ENCODE data around the gene CD164L2. TPM values are rescaled to one million over a fixed set of nuclear protein-coding genes. Genes with fewer than 3 reads are reported as not detected.
"Not testable (repeated sequence)": the region's sequence is repeated elsewhere in the genome, so short reads cannot be mapped to it uniquely, and the experiment has no call there.

CD164L2 gene
- total and polyA plus RNA-seq, 12 donors, result not detected

GRCh38 chr1:27409669-27410068, 26.5 kb upstream of the CD164L2 start:
- ATAC-seq (no peak), DNase-seq (no peak)
- Histone ChIP-seq H3K27me3 (no peaks in the 10 kb centered on the region), H3K4me3 (no peak overlapping the region), H3K36me3 (peaks cover 0 to 95% (median 59%) of the 10 kb centered on the region in 9 donors), H3K9me3 (no peaks in the 10 kb centered on the region), H3K4me1 (peaks cover 13 to 53% (median 41%) of the 10 kb centered on the region in 9 donors), H3K27ac (no peak overlapping the region)
- no peak for TF ChIP-seq CTCF (IDR thresholded peaks at IDR 0.05)
- 92 to 95% methylated on average over 11 of the region's 11 CpGs for WGBS, 2 donors
- intact Hi-C loops (cut with DNase I), result loop anchor here in 3 of 10 donors (10.0 kb wide), 2 partner anchors 195 to 255 kb away; partner anchors contain the start of gene AHDC1 (in 1 of the 3)

- WGBS, 2 donors, result 95 to 96% methylated on average over 9 of the region's 9 CpGs
- no peak for TF ChIP-seq CTCF (IDR thresholded peaks at IDR 0.05)
- no peak for ATAC-seq
- no peak for DNase-seq
- H3K27me3 ChIP-seq, result no peaks in the 10 kb centered on the region
- H3K27ac ChIP-seq, result peak overlapping the region in 3 of 10 donors; percentile 5 to 91 (median 90)
- intact Hi-C loops (cut with DNase I), result loop anchor here in 2 of 10 donors (10.0 kb wide), 1 partner anchor 257 kb away; no protein-coding TSS in a partner anchor
- no peaks in the 10 kb centered on the region for H3K9me3 ChIP-seq
- peaks cover 28 to 55% (median 46%) of the 10 kb centered on the region in 9 donors for H3K4me1 ChIP-seq
- H3K36me3 ChIP-seq, result peaks cover 0 to 79% (median 45%) of the 10 kb centered on the region in 9 donors
- H3K4me3 ChIP-seq, result no peak overlapping the region
Observed at GRCh38 chr1:27408151-27408550, 25.0 kb upstream of the CD164L2 start.

GRCh38 chr1:27406791-27407190, 23.7 kb upstream of the CD164L2 start:
- Histone ChIP-seq H3K4me1 (peaks cover 41 to 61% (median 54%) of the 10 kb centered on the region in 9 donors), H3K27ac (peak overlapping the region; percentile 48 to 91 (median 82)), H3K36me3 (peaks cover 0 to 66% (median 36%) of the 10 kb centered on the region in 9 donors)
- H3K27me3 ChIP-seq, H3K9me3 ChIP-seq, DNase-seq, ATAC-seq, H3K4me3 ChIP-seq: not testable (repeated sequence)
- intact Hi-C loops (cut with DNase I), result loop anchor here in 2 of 10 donors (10.0 kb wide), 1 partner anchor 258 kb away; no protein-coding TSS in a partner anchor
- WGBS, 2 donors, result 82 to 100% methylated on average over 2 of the region's 2 CpGs

- DNase-seq, result no peak
- Histone ChIP-seq H3K4me1 (peaks cover 41 to 65% (median 59%) of the 10 kb centered on the region in 9 donors), H3K9me3 (no peaks in the 10 kb centered on the region), H3K36me3 (peaks cover 0 to 61% (median 31%) of the 10 kb centered on the region in 9 donors), H3K4me3 (no peak overlapping the region), H3K27ac (peak overlapping the region; percentile 68 to 91 (median 82)), H3K27me3 (no peaks in the 10 kb centered on the region)
- no peak for ATAC-seq
- intact Hi-C loops (cut with DNase I), result loop anchor here in 2 of 10 donors (10.0 kb wide), 1 partner anchor 258 kb away; no protein-coding TSS in a partner anchor
- TF ChIP-seq CTCF (IDR thresholded peaks at IDR 0.05), result no peak
- WGBS, 2 donors, result 55 to 60% methylated on average over 4 of the region's 4 CpGs
Observed at GRCh38 chr1:27406362-27406680, 23.2 kb upstream of the CD164L2 start.

Data from heart right ventricle (tissue), 16 donors.